GM19328 (cell line): ENCODE results near the gene ICA1L.
"Not testable (repeated sequence)": the region's sequence is repeated elsewhere in the genome, so short reads cannot be mapped to it uniquely, and the experiment has no call there.

Experiments used
- ATAC-seq: cut with Tn5 transposase; IDR thresholded peaks from one replicate; pipeline ENCODE4 v1.9.1; 2021; ENCODE audit warnings: mild to moderate bottlenecking, moderate library complexity; ENCODE audit not compliant: unreplicated experiment

Gene ICA1L

DNA sequence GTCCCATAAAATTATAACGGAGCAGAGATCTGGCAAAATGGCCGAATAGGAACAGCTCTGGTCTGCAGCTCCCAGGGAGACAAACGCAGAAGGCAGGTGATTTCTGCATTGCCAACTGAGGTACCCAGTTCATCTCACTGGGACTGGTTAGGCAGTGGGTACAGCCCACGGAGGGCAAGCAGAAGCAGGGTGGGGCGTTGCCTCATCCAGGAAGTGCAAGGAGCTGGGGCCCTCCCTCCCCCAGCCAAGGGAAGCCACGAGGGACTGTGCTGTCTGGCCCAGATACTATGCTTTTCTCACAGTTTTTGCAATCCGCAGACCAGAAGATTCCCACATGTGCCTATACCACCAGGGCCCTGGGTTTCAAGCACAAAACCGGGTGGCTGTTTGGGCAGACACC, 22.8 kb downstream of the ICA1L start:
- no peak for ATAC-seq

- ATAC-seq: no peak
Measured at GRCh38 chr2:202847693-202848524, 23.7 kb downstream of the ICA1L start.

GRCh38 chr2:202844656-202845055, 26.9 kb downstream of the ICA1L start:
- no peak for ATAC-seq

GRCh38 chr2:202842690-202843089, 28.9 kb downstream of the ICA1L start:
- no peak for ATAC-seq

- no peak for ATAC-seq
Measured at GRCh38 chr2:202841090-202841867, 30.3 kb downstream of the ICA1L start.

GRCh38 chr2:202831242-202832220, 40.0 kb downstream of the ICA1L start:
- ATAC-seq: no peak

GRCh38 chr2:202824901-202825300, 46.7 kb downstream of the ICA1L start:
- ATAC-seq: no peak

GRCh38 chr2:202822411-202822810, 49.2 kb downstream of the ICA1L start:
- no peak for ATAC-seq

- ATAC-seq: no peak
Measured at GRCh38 chr2:202821206-202822160, 50.1 kb downstream of the ICA1L start.

GRCh38 chr2:202818321-202818720, 53.2 kb downstream of the ICA1L start:
- ATAC-seq: no peak

DNA sequence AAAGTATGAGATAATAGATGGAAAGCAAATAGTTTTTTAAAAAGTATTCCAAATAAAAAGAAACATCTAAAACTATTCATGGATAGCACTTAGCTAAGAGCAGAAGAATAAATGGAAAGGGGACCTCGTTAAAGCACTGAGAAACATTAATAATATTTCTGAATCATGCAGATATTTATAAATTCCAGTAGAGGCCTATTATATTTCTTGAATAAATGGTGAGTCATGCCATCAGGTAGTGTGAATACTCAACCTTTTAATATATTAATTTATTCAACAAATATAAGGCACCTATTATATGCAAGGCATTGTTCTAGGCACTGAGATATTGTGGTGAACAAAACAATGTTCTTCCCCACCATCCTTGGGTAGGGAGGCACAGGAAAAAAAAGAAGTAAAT, 53.8 kb downstream of the ICA1L start:
- no peak for ATAC-seq

GRCh38 chr2:202815548-202816360, 55.8 kb downstream of the ICA1L start:
- no peak for ATAC-seq

DNA sequence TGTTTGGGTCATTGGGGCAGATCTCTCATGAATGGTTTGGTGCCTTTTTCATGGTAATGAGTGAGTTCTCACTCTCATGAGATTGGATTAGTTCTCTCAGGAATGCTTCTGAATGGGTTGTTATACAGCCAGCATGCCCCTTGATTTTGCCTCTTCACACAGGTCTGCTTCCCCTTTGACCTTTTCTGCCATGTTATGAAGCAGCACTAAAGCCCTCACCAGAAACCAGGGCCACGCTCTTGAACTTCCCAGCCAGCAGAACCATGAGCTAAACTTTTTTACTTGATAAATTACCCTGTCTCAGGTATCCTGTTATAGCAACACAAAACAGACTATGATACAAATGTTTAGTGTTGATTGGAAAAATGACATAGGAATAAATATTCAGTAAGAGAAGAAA, 57.3 kb downstream of the ICA1L start:
- ATAC-seq: no peak

DNA sequence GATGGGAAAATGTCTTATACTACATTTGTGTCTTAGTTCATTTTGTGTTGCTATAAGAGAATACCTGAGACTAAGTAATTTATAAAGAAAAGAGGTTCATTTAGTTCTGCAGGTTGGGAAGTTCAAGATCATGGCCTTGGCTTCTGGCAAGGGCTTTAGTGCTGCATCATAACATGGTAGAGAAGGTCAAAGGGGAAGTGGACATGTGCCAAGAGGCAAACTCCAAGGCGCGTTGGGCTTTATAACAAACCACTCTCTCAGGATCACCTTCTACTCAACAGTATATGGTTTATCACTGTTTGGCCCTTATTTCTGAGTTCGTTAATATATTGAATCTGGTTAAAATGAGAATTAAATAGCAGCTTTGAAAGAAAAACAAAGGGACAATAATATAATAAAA, 58.2 kb downstream of the ICA1L start:
- no peak for ATAC-seq

DNA sequence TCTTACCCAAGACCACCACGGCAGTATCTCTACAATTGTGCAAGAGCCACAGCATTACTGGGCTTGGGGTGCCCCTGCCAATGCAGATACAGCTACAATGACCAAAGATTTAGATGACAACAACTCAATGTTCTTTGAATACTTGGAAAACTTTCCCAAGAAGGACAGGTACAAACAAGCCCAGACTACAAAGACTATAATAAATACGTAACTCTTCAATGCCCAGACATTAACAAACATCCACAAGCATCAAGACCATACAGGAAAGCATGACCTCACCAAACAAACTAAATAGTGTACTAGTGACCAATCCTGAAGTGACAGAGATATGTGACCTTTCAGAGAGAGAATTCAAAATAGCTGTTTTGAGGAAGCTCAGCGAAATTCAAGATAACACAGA, 62.8 kb downstream of the ICA1L start:
- no peak for ATAC-seq

DNA sequence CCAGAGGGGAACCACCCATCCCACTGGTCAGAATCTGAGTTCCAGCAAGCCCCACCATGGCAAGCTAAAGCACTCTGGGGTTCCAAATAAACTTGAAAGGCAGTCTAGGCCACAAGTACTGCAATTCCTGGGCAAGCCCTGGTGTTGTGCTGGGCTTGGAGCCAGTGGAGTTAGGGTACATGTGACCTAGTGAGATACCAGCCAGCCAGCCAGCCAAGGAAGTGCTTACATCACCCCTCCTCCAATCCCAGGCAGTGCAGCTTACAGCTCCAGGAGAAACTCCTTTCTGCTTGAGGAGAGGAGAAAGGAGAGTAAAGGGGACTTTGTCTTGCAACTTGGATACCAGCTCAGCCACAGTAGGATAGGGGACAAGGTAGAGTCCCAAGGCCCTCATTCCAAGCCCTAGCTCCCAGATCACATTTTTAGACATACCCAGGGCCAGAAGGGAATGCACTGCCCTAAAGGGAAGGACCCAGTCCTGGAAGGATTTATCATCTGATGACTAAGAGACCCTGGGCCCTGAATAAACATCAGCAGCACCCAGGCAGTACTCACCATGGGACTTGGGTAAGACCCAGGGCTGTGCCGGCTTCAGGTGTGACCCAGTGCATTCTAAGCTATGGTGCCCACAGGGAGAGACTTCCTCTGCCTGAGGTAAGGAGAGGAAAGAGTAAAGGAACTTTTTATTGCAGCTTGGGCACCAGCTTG, 64.0 kb downstream of the ICA1L start:
- not testable (repeated sequence) for ATAC-seq

- ATAC-seq: not testable (repeated sequence)
Measured at GRCh38 chr2:202805911-202806310, 65.7 kb downstream of the ICA1L start.

DNA sequence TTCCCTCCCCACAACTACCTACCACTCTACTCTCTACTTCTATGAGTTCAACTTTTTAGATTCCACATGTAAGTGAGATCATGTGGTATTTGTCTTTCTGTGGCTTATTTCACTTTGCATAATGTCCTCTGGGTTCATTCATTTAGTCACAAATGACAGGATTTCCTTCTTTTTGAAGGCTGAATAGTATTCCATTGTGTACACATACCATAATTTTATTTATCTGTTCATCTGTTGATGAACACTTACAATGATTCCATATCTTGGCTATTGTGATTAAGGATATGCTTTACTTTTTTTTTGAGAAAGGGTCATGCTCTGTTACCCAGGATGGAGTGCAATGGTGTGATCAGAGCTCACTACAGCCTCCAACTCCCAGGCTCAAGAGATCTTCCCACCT, 73.6 kb downstream of the ICA1L start:
- no peak for ATAC-seq
